Measurements from ENCODE around the gene TMEM175. TPM values are rescaled to one million over a fixed set of nuclear protein-coding genes. Genes with fewer than 3 reads are reported as not detected.

The TMEM175 gene
- total and polyA plus RNA-seq, 9 of the 15 experiments (the other 6 are each of a cell fraction or from before 2014, with no cell fraction given), result 0.13 to 30.9 (median 9.4) TPM

- no TSS peak for BruUV-seq (replicated peaks)
- TF ChIP-seq, protein P1, sequence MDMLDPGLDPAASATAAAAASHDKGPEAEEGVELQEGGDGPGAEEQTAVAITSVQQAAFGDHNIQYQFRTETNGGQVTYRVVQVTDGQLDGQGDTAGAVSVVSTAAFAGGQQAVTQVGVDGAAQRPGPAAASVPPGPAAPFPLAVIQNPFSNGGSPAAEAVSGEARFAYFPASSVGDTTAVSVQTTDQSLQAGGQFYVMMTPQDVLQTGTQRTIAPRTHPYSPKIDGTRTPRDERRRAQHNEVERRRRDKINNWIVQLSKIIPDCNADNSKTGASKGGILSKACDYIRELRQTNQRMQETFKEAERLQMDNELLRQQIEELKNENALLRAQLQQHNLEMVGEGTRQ (CRISPR knock-in tag; IDR thresholded peaks at IDR 0.05), result no peak
- TF ChIP-seq, protein P2, sequence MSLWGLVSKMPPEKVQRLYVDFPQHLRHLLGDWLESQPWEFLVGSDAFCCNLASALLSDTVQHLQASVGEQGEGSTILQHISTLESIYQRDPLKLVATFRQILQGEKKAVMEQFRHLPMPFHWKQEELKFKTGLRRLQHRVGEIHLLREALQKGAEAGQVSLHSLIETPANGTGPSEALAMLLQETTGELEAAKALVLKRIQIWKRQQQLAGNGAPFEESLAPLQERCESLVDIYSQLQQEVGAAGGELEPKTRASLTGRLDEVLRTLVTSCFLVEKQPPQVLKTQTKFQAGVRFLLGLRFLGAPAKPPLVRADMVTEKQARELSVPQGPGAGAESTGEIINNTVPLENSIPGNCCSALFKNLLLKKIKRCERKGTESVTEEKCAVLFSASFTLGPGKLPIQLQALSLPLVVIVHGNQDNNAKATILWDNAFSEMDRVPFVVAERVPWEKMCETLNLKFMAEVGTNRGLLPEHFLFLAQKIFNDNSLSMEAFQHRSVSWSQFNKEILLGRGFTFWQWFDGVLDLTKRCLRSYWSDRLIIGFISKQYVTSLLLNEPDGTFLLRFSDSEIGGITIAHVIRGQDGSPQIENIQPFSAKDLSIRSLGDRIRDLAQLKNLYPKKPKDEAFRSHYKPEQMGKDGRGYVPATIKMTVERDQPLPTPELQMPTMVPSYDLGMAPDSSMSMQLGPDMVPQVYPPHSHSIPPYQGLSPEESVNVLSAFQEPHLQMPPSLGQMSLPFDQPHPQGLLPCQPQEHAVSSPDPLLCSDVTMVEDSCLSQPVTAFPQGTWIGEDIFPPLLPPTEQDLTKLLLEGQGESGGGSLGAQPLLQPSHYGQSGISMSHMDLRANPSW (CRISPR knock-in tag; IDR thresholded peaks at IDR 0.05), result no peak
- TF ChIP-seq SMARCA5 (IDR thresholded peaks at IDR 0.05) (no peak), ZEB2 (IDR thresholded peaks at IDR 0.05) (no peak), SRSF3 (IDR thresholded peaks at IDR 0.05; ENCODE audit: insufficient read depth, low read length) (no peak), ZNF12 (CRISPR knock-in tag; IDR thresholded peaks at IDR 0.05) (no peak), ZNF766 (CRISPR knock-in tag; conservative IDR thresholded peaks at IDR 0.05) (no peak), IFI16 (CRISPR knock-in tag; IDR thresholded peaks at IDR 0.05) (no peak), NEUROD1 (IDR thresholded peaks at IDR 0.05; ENCODE audit: borderline replicate concordance, low read depth, low read length, partially characterized antibody) (no peak), TEAD1 (CRISPR knock-in tag; IDR thresholded peaks at IDR 0.05) (no peak), PBX2 (CRISPR knock-in tag; IDR thresholded peaks at IDR 0.05; ENCODE audit: low read depth) (no peak), PBX2 (tag; conservative IDR thresholded peaks at IDR 0.05; ENCODE audit: low read depth) (no peak), ZNF408 (CRISPR knock-in tag; IDR thresholded peaks at IDR 0.05; ENCODE audit: low read depth) (no peak)
- TF ChIP-seq, protein P3, sequence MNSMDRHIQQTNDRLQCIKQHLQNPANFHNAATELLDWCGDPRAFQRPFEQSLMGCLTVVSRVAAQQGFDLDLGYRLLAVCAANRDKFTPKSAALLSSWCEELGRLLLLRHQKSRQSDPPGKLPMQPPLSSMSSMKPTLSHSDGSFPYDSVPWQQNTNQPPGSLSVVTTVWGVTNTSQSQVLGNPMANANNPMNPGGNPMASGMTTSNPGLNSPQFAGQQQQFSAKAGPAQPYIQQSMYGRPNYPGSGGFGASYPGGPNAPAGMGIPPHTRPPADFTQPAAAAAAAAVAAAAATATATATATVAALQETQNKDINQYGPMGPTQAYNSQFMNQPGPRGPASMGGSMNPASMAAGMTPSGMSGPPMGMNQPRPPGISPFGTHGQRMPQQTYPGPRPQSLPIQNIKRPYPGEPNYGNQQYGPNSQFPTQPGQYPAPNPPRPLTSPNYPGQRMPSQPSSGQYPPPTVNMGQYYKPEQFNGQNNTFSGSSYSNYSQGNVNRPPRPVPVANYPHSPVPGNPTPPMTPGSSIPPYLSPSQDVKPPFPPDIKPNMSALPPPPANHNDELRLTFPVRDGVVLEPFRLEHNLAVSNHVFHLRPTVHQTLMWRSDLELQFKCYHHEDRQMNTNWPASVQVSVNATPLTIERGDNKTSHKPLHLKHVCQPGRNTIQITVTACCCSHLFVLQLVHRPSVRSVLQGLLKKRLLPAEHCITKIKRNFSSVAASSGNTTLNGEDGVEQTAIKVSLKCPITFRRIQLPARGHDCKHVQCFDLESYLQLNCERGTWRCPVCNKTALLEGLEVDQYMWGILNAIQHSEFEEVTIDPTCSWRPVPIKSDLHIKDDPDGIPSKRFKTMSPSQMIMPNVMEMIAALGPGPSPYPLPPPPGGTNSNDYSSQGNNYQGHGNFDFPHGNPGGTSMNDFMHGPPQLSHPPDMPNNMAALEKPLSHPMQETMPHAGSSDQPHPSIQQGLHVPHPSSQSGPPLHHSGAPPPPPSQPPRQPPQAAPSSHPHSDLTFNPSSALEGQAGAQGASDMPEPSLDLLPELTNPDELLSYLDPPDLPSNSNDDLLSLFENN (IDR thresholded peaks at IDR 0.05; ENCODE audit: low read depth in 2 of 2, low read length in 2 of 2), result no peak
Observed at GRCh38 chr4:953574-953915, 21.3 kb downstream of the TMEM175 start.

More at GRCh38 chr4:953574-953915, 21.3 kb downstream of the TMEM175 start:
- Histone ChIP-seq H3K9me3 (replicated peaks; ENCODE audit: control insufficient read depth, insufficient read depth, low read depth, low read length) (no peaks in the 10 kb centered on the region), H3K4me3 (no peak overlapping the region), H3K9me1 (ENCODE audit: control insufficient read depth, insufficient read depth, low read length) (no peaks in the 10 kb centered on the region), H3K79me2 (ENCODE audit: control insufficient read depth, insufficient read depth, low read length) (no peaks in the 10 kb centered on the region), H3K4me1 (replicated peaks in 1 of 2; ENCODE audit: control insufficient read depth in 2 of 2, insufficient read depth in 2 of 2, low read length in 2 of 2) (peaks cover 0 to 37% of the 10 kb centered on the region in 2 experiments; a peak in 2 of 5 replicates), H3K4me2 (ENCODE audit: insufficient read depth, low read length) (no peak overlapping the region), H3K36me3 (ENCODE audit: control insufficient read depth, insufficient read depth, low read length) (no peaks in the 10 kb centered on the region), H3K27ac (ENCODE audit: extremely low read depth, low read depth, low read length) (no peak overlapping the region), H3K27me3 (ENCODE audit: control insufficient read depth in 2 of 2, insufficient read depth in 2 of 2, low read length in 2 of 2) (no peaks in the 10 kb centered on the region), H3K9ac (ENCODE audit: insufficient read depth in 1 of 2, low read depth in 2 of 2, low read length in 2 of 2) (no peak overlapping the region; a peak in 1 of 4 replicates), H4K20me1 (replicated peaks; ENCODE audit: control insufficient read depth, insufficient read depth, low read length) (no peaks in the 10 kb centered on the region), H2AFZ (ENCODE audit: low read depth, low read length) (no peak overlapping the region)
- WGBS (ENCODE audit: insufficient coverage, low coverage, missing lambda C conversion rate), result 94% methylated on average over 12 of the region's 13 CpGs
- DNase-seq (ENCODE audit: extremely low read depth in 1 of 4, low spot score in 3 of 4) (no peak), ATAC-seq (no peak), FAIRE-seq (no peak)
- CTCF ChIA-PET (ENCODE audit: low intra/inter-chr PET ratio), result no interaction called here
- intact Hi-C loops (cut with micrococcal nuclease), result no loop called here
- POLR2A ChIA-PET, result interaction anchor here (0.6 kb wide), 1 partner anchor 41 kb away, joined by 3 read pairs; no protein-coding TSS in a partner anchor
- in situ Hi-C loops (cut with MboI), result no loop called here

Data from K562 (cell line).